ENCODE measurements around the gene CFAP65. TPM values are rescaled to one million over a fixed set of nuclear protein-coding genes. Genes with fewer than 3 reads are reported as not detected.

Gene CFAP65
- total and polyA plus RNA-seq, 12 donors: not detected

DNA sequence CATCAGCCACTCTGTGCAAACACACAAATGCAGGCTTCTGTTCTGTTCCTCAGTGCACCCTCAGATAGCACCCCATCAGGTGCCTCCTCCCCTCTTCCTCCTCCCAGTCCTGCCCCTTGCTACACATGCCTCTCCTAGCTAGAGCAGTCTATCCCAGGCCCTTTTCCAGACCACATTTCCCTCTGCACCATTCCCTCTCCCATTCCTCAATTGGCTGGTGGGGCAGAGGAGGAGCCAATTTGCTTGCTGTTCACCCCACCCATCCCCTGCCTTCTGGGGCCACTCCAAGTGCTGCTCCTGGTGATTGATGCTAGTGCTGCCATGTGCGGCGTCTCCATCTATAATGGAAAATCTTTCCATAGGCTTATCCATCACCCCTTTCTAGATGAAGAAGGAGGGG is 5.4 kb downstream of the CFAP65 start:
- ATAC-seq (no peak), DNase-seq (no peak)
- TF ChIP-seq, protein P1, sequence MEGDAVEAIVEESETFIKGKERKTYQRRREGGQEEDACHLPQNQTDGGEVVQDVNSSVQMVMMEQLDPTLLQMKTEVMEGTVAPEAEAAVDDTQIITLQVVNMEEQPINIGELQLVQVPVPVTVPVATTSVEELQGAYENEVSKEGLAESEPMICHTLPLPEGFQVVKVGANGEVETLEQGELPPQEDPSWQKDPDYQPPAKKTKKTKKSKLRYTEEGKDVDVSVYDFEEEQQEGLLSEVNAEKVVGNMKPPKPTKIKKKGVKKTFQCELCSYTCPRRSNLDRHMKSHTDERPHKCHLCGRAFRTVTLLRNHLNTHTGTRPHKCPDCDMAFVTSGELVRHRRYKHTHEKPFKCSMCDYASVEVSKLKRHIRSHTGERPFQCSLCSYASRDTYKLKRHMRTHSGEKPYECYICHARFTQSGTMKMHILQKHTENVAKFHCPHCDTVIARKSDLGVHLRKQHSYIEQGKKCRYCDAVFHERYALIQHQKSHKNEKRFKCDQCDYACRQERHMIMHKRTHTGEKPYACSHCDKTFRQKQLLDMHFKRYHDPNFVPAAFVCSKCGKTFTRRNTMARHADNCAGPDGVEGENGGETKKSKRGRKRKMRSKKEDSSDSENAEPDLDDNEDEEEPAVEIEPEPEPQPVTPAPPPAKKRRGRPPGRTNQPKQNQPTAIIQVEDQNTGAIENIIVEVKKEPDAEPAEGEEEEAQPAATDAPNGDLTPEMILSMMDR (IDR thresholded peaks at IDR 0.05): no peak
- no peak overlapping the region for H3K27ac ChIP-seq
- no peaks in the 10 kb centered on the region for H3K9me3 ChIP-seq
- H3K36me3 ChIP-seq: no peaks in the 10 kb centered on the region
- H3K4me3 ChIP-seq: no peak overlapping the region
- H3K27me3 ChIP-seq: peaks cover 0 to 96% (median 72%) of the 10 kb centered on the region in 7 donors
- 74 to 82% methylated on average over 2 of the region's 2 CpGs for WGBS, 2 donors
- intact Hi-C loops (cut with DNase I): no loop called here
- peaks cover 0 to 2% (median 0%) of the 10 kb centered on the region in 9 donors for H3K4me1 ChIP-seq

DNA sequence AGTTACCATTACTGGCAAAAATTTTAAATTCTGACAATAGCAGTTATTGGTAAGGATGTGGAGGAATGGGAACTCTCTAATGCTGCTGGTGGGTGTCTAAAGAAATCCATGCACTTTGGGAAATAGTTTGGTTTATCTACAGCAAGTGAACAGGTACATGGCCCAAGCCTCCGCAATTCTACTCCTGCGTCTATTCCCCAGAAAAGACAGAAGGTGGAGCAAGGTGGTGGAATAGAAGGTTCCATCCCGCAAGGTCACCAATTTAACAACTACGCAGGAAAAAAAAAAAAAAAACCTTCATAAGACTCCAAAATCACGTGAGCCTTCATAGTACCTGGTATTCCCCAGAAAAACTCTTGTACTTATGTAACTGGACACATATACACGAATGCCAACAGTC is 6.5 kb downstream of the CFAP65 start:
- WGBS, 2 donors: 49 to 60% methylated on average over 6 of the region's 6 CpGs
- peaks cover 0 to 96% (median 73%) of the 10 kb centered on the region in 7 donors for H3K27me3 ChIP-seq

GRCh38 chr2:219032051-219032745 is 9.1 kb downstream of the CFAP65 start:
- TF ChIP-seq, protein P1 (IDR thresholded peaks at IDR 0.05): no peak
- Histone ChIP-seq H3K4me3 (no peak overlapping the region), H3K36me3 (no peaks in the 10 kb centered on the region), H3K4me1 (no peaks in the 10 kb centered on the region), H3K9me3 (no peaks in the 10 kb centered on the region), H3K27ac (no peak overlapping the region), H3K27me3 (peaks cover 0 to 71% (median 59%) of the 10 kb centered on the region in 7 donors)
- DNase-seq (no peak), ATAC-seq (no peak)
- intact Hi-C loops (cut with DNase I): no loop called here
- 82 to 85% methylated on average over 23 of the region's 23 CpGs for WGBS, 2 donors

More for the DNA sequence above, 6.5 kb downstream of the CFAP65 start:
- Histone ChIP-seq H3K9me3 (no peaks in the 10 kb centered on the region), H3K4me1 (no peaks in the 10 kb centered on the region), H3K4me3 (no peak overlapping the region), H3K27ac (no peak overlapping the region), H3K36me3 (no peaks in the 10 kb centered on the region)
- TF ChIP-seq, protein P1 (IDR thresholded peaks at IDR 0.05): no peak
- intact Hi-C loops (cut with DNase I): no loop called here
- ATAC-seq (no peak), DNase-seq (no peak)

GRCh38 chr2:219031005-219031738 is 10.1 kb downstream of the CFAP65 start:
- no peak for DNase-seq
- no peaks in the 10 kb centered on the region for H3K36me3 ChIP-seq
- H3K27ac ChIP-seq: no peak overlapping the region
- TF ChIP-seq, protein P1 (IDR thresholded peaks at IDR 0.05): no peak
- H3K4me3 ChIP-seq: no peak overlapping the region
- peaks cover 0 to 61% (median 51%) of the 10 kb centered on the region in 7 donors for H3K27me3 ChIP-seq
- no peak for ATAC-seq
- 58 to 61% methylated on average over 21 of the region's 21 CpGs for WGBS, 2 donors
- intact Hi-C loops (cut with DNase I): no loop called here
- H3K4me1 ChIP-seq: no peaks in the 10 kb centered on the region
- H3K9me3 ChIP-seq: no peaks in the 10 kb centered on the region
